ENCODE measurements around the gene USP9Y. TPM values are rescaled to one million over a fixed set of nuclear protein-coding genes. Genes with fewer than 3 reads are reported as not detected.

The USP9Y gene
- total and polyA plus RNA-seq, 2 experiments from 2014 or later = 4.6 to 19.9 TPM

GRCh38 chrY:12837550-12837949 is 136.5 kb downstream of the USP9Y start:
- in situ Hi-C loops (cut with MboI) = no loop called here
- Histone ChIP-seq H3K79me2 (ENCODE audit: insufficient read depth) (no peaks in the 10 kb centered on the region), H3K36me3 (ENCODE audit: low read depth) (no peaks in the 10 kb centered on the region), H3K4me2 (ENCODE audit: unreplicated experiment) (no peak overlapping the region), H3K9me2 (ENCODE audit: insufficient read depth) (no peaks in the 10 kb centered on the region), H3K27ac (no peak overlapping the region), H3F3A (ENCODE audit: insufficient read depth) (no peaks in the 10 kb centered on the region), H3K27me3 (replicated peaks; ENCODE audit: insufficient read depth) (no peaks in the 10 kb centered on the region), H2AFZ (no peak overlapping the region), H3K9ac (no peak overlapping the region), H4K20me1 (ENCODE audit: insufficient read depth) (no peaks in the 10 kb centered on the region), H3K4me3 (no peak overlapping the region), H3K4me1 (ENCODE audit: insufficient read depth) (no peaks in the 10 kb centered on the region), H3K9me3 (ENCODE audit: low read depth) (no peaks in the 10 kb centered on the region)
- TF ChIP-seq EZH2phosphoT487 (IDR thresholded peaks at IDR 0.05; ENCODE audit: insufficient read depth, low read depth) = no peak
- no peak for TF ChIP-seq EZH2 (IDR thresholded peaks at IDR 0.05; ENCODE audit: insufficient read depth, poor library complexity, severe bottlenecking)
- 92 to 94% methylated on average over 2 of the region's 2 CpGs for WGBS, 2 experiments (ENCODE audit: low coverage in 1 of 2, low lambda C conversion rate in 2 of 2, missing lambda C conversion rate in 2 of 2)
- no peak for DNase-seq

- Histone ChIP-seq H3K79me2 (ENCODE audit: insufficient read depth) (no peaks in the 10 kb centered on the region), H3K36me3 (ENCODE audit: low read depth) (no peaks in the 10 kb centered on the region), H3K4me3 (no peak overlapping the region), H3K9me2 (ENCODE audit: insufficient read depth) (no peaks in the 10 kb centered on the region), H2AFZ (no peak overlapping the region), H3K27ac (no peak overlapping the region), H3K9ac (no peak overlapping the region), H4K20me1 (ENCODE audit: insufficient read depth) (no peaks in the 10 kb centered on the region), H3K9me3 (ENCODE audit: low read depth) (no peaks in the 10 kb centered on the region), H3K4me2 (ENCODE audit: unreplicated experiment) (no peak overlapping the region), H3K27me3 (replicated peaks; ENCODE audit: insufficient read depth) (no peaks in the 10 kb centered on the region), H3K4me1 (ENCODE audit: insufficient read depth) (no peaks in the 10 kb centered on the region), H3F3A (ENCODE audit: insufficient read depth) (no peaks in the 10 kb centered on the region)
- in situ Hi-C loops (cut with MboI) = no loop called here
- no peak for DNase-seq
- 96% methylated on average over 2 of the region's 2 CpGs for WGBS, 2 experiments (ENCODE audit: low coverage in 1 of 2, low lambda C conversion rate in 2 of 2, missing lambda C conversion rate in 2 of 2)
- TF ChIP-seq EZH2phosphoT487 (IDR thresholded peaks at IDR 0.05; ENCODE audit: insufficient read depth, low read depth) (no peak), EZH2 (IDR thresholded peaks at IDR 0.05; ENCODE audit: insufficient read depth, poor library complexity, severe bottlenecking) (no peak)
Observed at GRCh38 chrY:12841368-12841767, 140.3 kb downstream of the USP9Y start.

DNA sequence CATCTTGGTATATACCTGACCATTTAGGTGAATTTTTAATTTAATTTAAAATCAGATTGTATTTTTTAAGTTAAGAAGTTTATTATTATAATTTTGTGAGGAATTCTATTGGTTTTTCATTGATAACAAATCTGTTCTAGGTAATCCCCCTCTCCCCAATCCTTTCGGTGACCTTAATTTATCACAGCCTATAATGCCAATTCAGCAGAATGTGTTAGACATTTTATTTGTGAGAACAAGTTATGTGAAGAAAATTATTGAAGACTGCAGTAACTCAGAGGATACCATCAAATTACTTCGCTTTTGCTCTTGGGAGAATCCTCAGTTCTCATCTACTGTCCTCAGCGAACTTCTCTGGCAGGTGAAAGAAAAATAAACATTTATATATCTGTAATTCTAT is 145.8 kb downstream of the USP9Y start:
- Histone ChIP-seq H3K27ac (no peak overlapping the region), H3K9me3 (ENCODE audit: low read depth) (no peaks in the 10 kb centered on the region), H2AFZ (no peak overlapping the region), H3K27me3 (replicated peaks; ENCODE audit: insufficient read depth) (no peaks in the 10 kb centered on the region), H3K79me2 (ENCODE audit: insufficient read depth) (no peaks in the 10 kb centered on the region), H3K4me1 (ENCODE audit: insufficient read depth) (no peaks in the 10 kb centered on the region), H4K20me1 (ENCODE audit: insufficient read depth) (no peaks in the 10 kb centered on the region), H3K9ac (no peak overlapping the region), H3K4me2 (ENCODE audit: unreplicated experiment) (no peak overlapping the region), H3K36me3 (ENCODE audit: low read depth) (no peaks in the 10 kb centered on the region), H3F3A (ENCODE audit: insufficient read depth) (no peaks in the 10 kb centered on the region), H3K9me2 (ENCODE audit: insufficient read depth) (no peaks in the 10 kb centered on the region), H3K4me3 (no peak overlapping the region)
- 96 to 98% methylated on average over 3 of the region's 3 CpGs for WGBS, 2 experiments (ENCODE audit: low coverage in 1 of 2, low lambda C conversion rate in 2 of 2, missing lambda C conversion rate in 2 of 2)
- no peak for TF ChIP-seq EZH2 (IDR thresholded peaks at IDR 0.05; ENCODE audit: insufficient read depth, poor library complexity, severe bottlenecking)
- no peak for TF ChIP-seq EZH2phosphoT487 (IDR thresholded peaks at IDR 0.05; ENCODE audit: insufficient read depth, low read depth)
- in situ Hi-C loops (cut with MboI) = no loop called here
- no peak for DNase-seq

- peak; percentile 65 for DNase-seq
- Histone ChIP-seq H4K20me1 (ENCODE audit: insufficient read depth) (no peaks in the 10 kb centered on the region), H3K36me3 (ENCODE audit: low read depth) (peaks cover 9% of the 10 kb centered on the region; the same call in 1 of the 2 replicates), H3K27me3 (replicated peaks; ENCODE audit: insufficient read depth) (no peaks in the 10 kb centered on the region), H3K79me2 (ENCODE audit: insufficient read depth) (no peaks in the 10 kb centered on the region), H3K9me2 (ENCODE audit: insufficient read depth) (no peaks in the 10 kb centered on the region), H3K9ac (no peak overlapping the region), H2AFZ (no peak overlapping the region), H3K4me3 (no peak overlapping the region), H3K4me2 (ENCODE audit: unreplicated experiment) (no peak overlapping the region), H3F3A (ENCODE audit: insufficient read depth) (0 out of 2 replicates have a peak, but pooled peaks cover 14% of the 10 kb centered on the region), H3K27ac (peak overlapping the region; percentile 45), H3K9me3 (ENCODE audit: low read depth) (no peaks in the 10 kb centered on the region), H3K4me1 (ENCODE audit: insufficient read depth) (peaks cover 15% of the 10 kb centered on the region)
- TF ChIP-seq EZH2phosphoT487 (IDR thresholded peaks at IDR 0.05; ENCODE audit: insufficient read depth, low read depth) = no peak
- TF ChIP-seq EZH2 (IDR thresholded peaks at IDR 0.05; ENCODE audit: insufficient read depth, poor library complexity, severe bottlenecking) = no peak
- in situ Hi-C loops (cut with MboI) = no loop called here
Observed at GRCh38 chrY:12855791-12856275, 154.8 kb downstream of the USP9Y start.

DNA sequence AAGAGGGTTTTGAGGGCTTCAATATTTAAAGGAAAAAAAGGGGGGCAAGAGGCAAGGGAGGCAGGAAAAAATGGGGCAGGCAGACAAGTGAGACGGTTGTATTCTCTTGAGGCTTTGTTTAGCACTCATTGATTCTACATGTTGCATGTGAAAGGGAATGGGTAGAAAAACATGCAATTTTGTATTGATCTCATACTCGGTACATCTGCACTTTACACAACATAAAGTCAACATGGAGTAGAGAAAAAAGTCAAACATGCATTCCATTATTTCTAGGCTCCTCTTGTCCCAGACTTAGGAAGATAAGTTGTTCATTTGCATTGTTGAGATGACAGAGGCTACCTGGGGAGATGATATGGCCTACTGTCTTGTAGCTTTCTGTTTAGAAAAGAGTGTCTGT is 166.9 kb downstream of the USP9Y start:
- no peak overlapping the region for H3K9ac ChIP-seq
- DNase-seq = no peak
- H3K27ac ChIP-seq = no peak overlapping the region
- no peaks in the 10 kb centered on the region for H3K9me3 ChIP-seq (ENCODE audit: low read depth)
- WGBS, 2 experiments (ENCODE audit: low coverage in 1 of 2, low lambda C conversion rate in 2 of 2, missing lambda C conversion rate in 2 of 2) = 51 to 63% methylated on average over 2 of the region's 2 CpGs
- in situ Hi-C loops (cut with MboI) = no loop called here
- no peaks in the 10 kb centered on the region for H3K27me3 ChIP-seq (replicated peaks; ENCODE audit: insufficient read depth)
- H3K79me2 ChIP-seq (ENCODE audit: insufficient read depth) = no peaks in the 10 kb centered on the region
- H4K20me1 ChIP-seq (ENCODE audit: insufficient read depth) = no peaks in the 10 kb centered on the region
- no peaks in the 10 kb centered on the region for H3K4me1 ChIP-seq (ENCODE audit: insufficient read depth)
- no peaks in the 10 kb centered on the region for H3K9me2 ChIP-seq (ENCODE audit: insufficient read depth)
- no peak overlapping the region for H3K4me3 ChIP-seq
- TF ChIP-seq EZH2phosphoT487 (IDR thresholded peaks at IDR 0.05; ENCODE audit: insufficient read depth, low read depth) = no peak
- no peak for TF ChIP-seq EZH2 (IDR thresholded peaks at IDR 0.05; ENCODE audit: insufficient read depth, poor library complexity, severe bottlenecking)
- H3F3A ChIP-seq (ENCODE audit: insufficient read depth) = no peaks in the 10 kb centered on the region
- no peak overlapping the region for H3K4me2 ChIP-seq (ENCODE audit: unreplicated experiment)
- H3K36me3 ChIP-seq (ENCODE audit: low read depth) = no peaks in the 10 kb centered on the region
- H2AFZ ChIP-seq = no peak overlapping the region
